ENCODE data around the gene OR4S2.

OR4S2 gene

GRCh38 chr11:55648027-55648426 lies at the start of gene OR4S2:
TSS of gene OR4S2 (plus strand) at chr11:55648327. CDS start at chr11:55650904, 2,577 bp downstream.
- Histone ChIP-seq H3K4me1 (ENCODE audit: control insufficient read depth, insufficient read depth, low read length) (no peaks in the 10 kb centered on the region), H3K36me3 (ENCODE audit: control insufficient read depth, insufficient read depth, low read length, severe bottlenecking) (no peaks in the 10 kb centered on the region)

GRCh38 chr11:55607545-55607944 lies 40.6 kb upstream of the OR4S2 start, which contains the start of gene OR4C11:
TSS of gene OR4C11 (minus strand) at chr11:55607645. CDS start at chr11:55604373, 3,272 bp downstream.
- H3K9me3 ChIP-seq (ENCODE audit: control insufficient read depth, low read length), result peaks cover 3% of the 10 kb centered on the region
- DNase-seq (ENCODE audit: low read depth), result no peak
- no peaks in the 10 kb centered on the region for H3K4me1 ChIP-seq (ENCODE audit: control insufficient read depth, insufficient read depth, low read length)
- no peaks in the 10 kb centered on the region for H3K36me3 ChIP-seq (ENCODE audit: control insufficient read depth, insufficient read depth, low read length, severe bottlenecking)
- H3K27me3 ChIP-seq (replicated peaks; ENCODE audit: control insufficient read depth, insufficient read depth, low read length), result no peaks in the 10 kb centered on the region
- no peak within 1 kb of the TSS for H3K9ac ChIP-seq (ENCODE audit: low read length)
- no peak within 1 kb of the TSS for H3K4me3 ChIP-seq (ENCODE audit: low read length)

More at GRCh38 chr11:55648027-55648426, at the start of gene OR4S2:
- no peak for DNase-seq (ENCODE audit: low read depth)
- no peak within 1 kb of the TSS for H3K9ac ChIP-seq (ENCODE audit: low read length)
- no peak within 1 kb of the TSS for H3K4me3 ChIP-seq (ENCODE audit: low read length)
- no peaks in the 10 kb centered on the region for H3K9me3 ChIP-seq (ENCODE audit: control insufficient read depth, low read length)
- no peaks in the 10 kb centered on the region for H3K27me3 ChIP-seq (replicated peaks; ENCODE audit: control insufficient read depth, insufficient read depth, low read length)

- no peak for DNase-seq (ENCODE audit: low read depth)
- no peaks in the 10 kb centered on the region for H3K36me3 ChIP-seq (ENCODE audit: control insufficient read depth, insufficient read depth, low read length, severe bottlenecking)
- H3K4me1 ChIP-seq (ENCODE audit: control insufficient read depth, insufficient read depth, low read length), result no peaks in the 10 kb centered on the region
- H3K27me3 ChIP-seq (replicated peaks; ENCODE audit: control insufficient read depth, insufficient read depth, low read length), result no peaks in the 10 kb centered on the region
- no peaks in the 10 kb centered on the region for H3K9me3 ChIP-seq (ENCODE audit: control insufficient read depth, low read length)
- H3K9ac ChIP-seq (ENCODE audit: low read length), result no peak overlapping the region
- no peak overlapping the region for H3K4me3 ChIP-seq (ENCODE audit: low read length)
Observed at GRCh38 chr11:55624531-55624930, 23.6 kb upstream of the OR4S2 start.

- no peak within 1 kb of the TSS for H3K4me3 ChIP-seq (ENCODE audit: low read length)
- no peak for DNase-seq (ENCODE audit: low read depth)
- no peaks in the 10 kb centered on the region for H3K4me1 ChIP-seq (ENCODE audit: control insufficient read depth, insufficient read depth, low read length)
- no peak within 1 kb of the TSS for H3K9ac ChIP-seq (ENCODE audit: low read length)
- no peaks in the 10 kb centered on the region for H3K27me3 ChIP-seq (replicated peaks; ENCODE audit: control insufficient read depth, insufficient read depth, low read length)
- peaks cover 12% of the 10 kb centered on the region for H3K9me3 ChIP-seq (ENCODE audit: control insufficient read depth, low read length)
- H3K36me3 ChIP-seq (ENCODE audit: control insufficient read depth, insufficient read depth, low read length, severe bottlenecking), result no peaks in the 10 kb centered on the region
Observed at GRCh38 chr11:55634813-55635212, 13.3 kb upstream of the OR4S2 start, which contains the start of gene OR4P4. TSS of gene OR4P4 (plus strand) at chr11:55635113.

GRCh38 chr11:55652560-55652959 lies 4.4 kb downstream of the OR4S2 start:
- H3K4me1 ChIP-seq (ENCODE audit: control insufficient read depth, insufficient read depth, low read length), result no peaks in the 10 kb centered on the region
- no peaks in the 10 kb centered on the region for H3K27me3 ChIP-seq (replicated peaks; ENCODE audit: control insufficient read depth, insufficient read depth, low read length)
- peaks cover 6% of the 10 kb centered on the region for H3K9me3 ChIP-seq (ENCODE audit: control insufficient read depth, low read length)
- no peaks in the 10 kb centered on the region for H3K36me3 ChIP-seq (ENCODE audit: control insufficient read depth, insufficient read depth, low read length, severe bottlenecking)
- no peak overlapping the region for H3K9ac ChIP-seq (ENCODE audit: low read length)
- no peak for DNase-seq (ENCODE audit: low read depth)
- H3K4me3 ChIP-seq (ENCODE audit: low read length), result no peak overlapping the region

GRCh38 chr11:55655096-55655495 lies 7.0 kb downstream of the OR4S2 start:
- H3K9ac ChIP-seq (ENCODE audit: low read length), result no peak overlapping the region
- no peaks in the 10 kb centered on the region for H3K4me1 ChIP-seq (ENCODE audit: control insufficient read depth, insufficient read depth, low read length)
- no peak overlapping the region for H3K4me3 ChIP-seq (ENCODE audit: low read length)
- H3K36me3 ChIP-seq (ENCODE audit: control insufficient read depth, insufficient read depth, low read length, severe bottlenecking), result no peaks in the 10 kb centered on the region
- no peak for DNase-seq (ENCODE audit: low read depth)
- no peaks in the 10 kb centered on the region for H3K27me3 ChIP-seq (replicated peaks; ENCODE audit: control insufficient read depth, insufficient read depth, low read length)
- H3K9me3 ChIP-seq (ENCODE audit: control insufficient read depth, low read length), result peaks cover 6% of the 10 kb centered on the region

- Histone ChIP-seq H3K4me3 (ENCODE audit: low read length) (no peak overlapping the region), H3K4me1 (ENCODE audit: control insufficient read depth, insufficient read depth, low read length) (no peaks in the 10 kb centered on the region), H3K27me3 (replicated peaks; ENCODE audit: control insufficient read depth, insufficient read depth, low read length) (no peaks in the 10 kb centered on the region), H3K36me3 (ENCODE audit: control insufficient read depth, insufficient read depth, low read length, severe bottlenecking) (no peaks in the 10 kb centered on the region), H3K9ac (ENCODE audit: low read length) (no peak overlapping the region), H3K9me3 (ENCODE audit: control insufficient read depth, low read length) (peaks cover 6% of the 10 kb centered on the region)
- DNase-seq (ENCODE audit: low read depth), result no peak
Observed at GRCh38 chr11:55658031-55658573, 10.0 kb downstream of the OR4S2 start.

GRCh38 chr11:55658608-55659007 lies 10.5 kb downstream of the OR4S2 start:
- DNase-seq (ENCODE audit: low read depth), result no peak
- H3K36me3 ChIP-seq (ENCODE audit: control insufficient read depth, insufficient read depth, low read length, severe bottlenecking), result no peaks in the 10 kb centered on the region
- no peak overlapping the region for H3K4me3 ChIP-seq (ENCODE audit: low read length)
- no peaks in the 10 kb centered on the region for H3K27me3 ChIP-seq (replicated peaks; ENCODE audit: control insufficient read depth, insufficient read depth, low read length)
- H3K9ac ChIP-seq (ENCODE audit: low read length), result no peak overlapping the region
- no peaks in the 10 kb centered on the region for H3K4me1 ChIP-seq (ENCODE audit: control insufficient read depth, insufficient read depth, low read length)
- peaks cover 5% of the 10 kb centered on the region for H3K9me3 ChIP-seq (ENCODE audit: control insufficient read depth, low read length)

- Histone ChIP-seq H3K4me3 (ENCODE audit: low read length) (no peak within 1 kb of the TSS), H3K27me3 (replicated peaks; ENCODE audit: control insufficient read depth, insufficient read depth, low read length) (no peaks in the 10 kb centered on the region), H3K9me3 (ENCODE audit: control insufficient read depth, low read length) (no peaks in the 10 kb centered on the region), H3K4me1 (ENCODE audit: control insufficient read depth, insufficient read depth, low read length) (no peaks in the 10 kb centered on the region), H3K36me3 (ENCODE audit: control insufficient read depth, insufficient read depth, low read length, severe bottlenecking) (no peaks in the 10 kb centered on the region), H3K9ac (ENCODE audit: low read length) (no peak within 1 kb of the TSS)
- DNase-seq (ENCODE audit: low read depth), result no peak
Observed at GRCh38 chr11:55661901-55662300, 13.8 kb downstream of the OR4S2 start, which contains the start of gene OR4C6. TSS of gene OR4C6 (plus strand) at chr11:55662201. CDS start at chr11:55665167, 2,966 bp downstream.

GRCh38 chr11:55669376-55669775 lies 21.2 kb downstream of the OR4S2 start:
- Histone ChIP-seq H3K9me3 (ENCODE audit: control insufficient read depth, low read length) (peaks cover 4% of the 10 kb centered on the region), H3K9ac (ENCODE audit: low read length) (no peak overlapping the region), H3K27me3 (replicated peaks; ENCODE audit: control insufficient read depth, insufficient read depth, low read length) (no peaks in the 10 kb centered on the region), H3K36me3 (ENCODE audit: control insufficient read depth, insufficient read depth, low read length, severe bottlenecking) (no peaks in the 10 kb centered on the region), H3K4me3 (ENCODE audit: low read length) (no peak overlapping the region), H3K4me1 (ENCODE audit: control insufficient read depth, insufficient read depth, low read length) (no peaks in the 10 kb centered on the region)
- no peak for DNase-seq (ENCODE audit: low read depth)

- Histone ChIP-seq H3K36me3 (ENCODE audit: control insufficient read depth, insufficient read depth, low read length, severe bottlenecking) (no peaks in the 10 kb centered on the region), H3K27me3 (replicated peaks; ENCODE audit: control insufficient read depth, insufficient read depth, low read length) (no peaks in the 10 kb centered on the region), H3K9ac (ENCODE audit: low read length) (no peak overlapping the region), H3K4me1 (ENCODE audit: control insufficient read depth, insufficient read depth, low read length) (no peaks in the 10 kb centered on the region), H3K4me3 (ENCODE audit: low read length) (no peak overlapping the region), H3K9me3 (ENCODE audit: control insufficient read depth, low read length) (no peaks in the 10 kb centered on the region)
- DNase-seq (ENCODE audit: low read depth), result no peak
Observed at GRCh38 chr11:55673860-55674259, 25.7 kb downstream of the OR4S2 start.

GRCh38 chr11:55697817-55698216 lies 49.7 kb downstream of the OR4S2 start:
- no peaks in the 10 kb centered on the region for H3K9me3 ChIP-seq (ENCODE audit: control insufficient read depth, low read length)
- H3K27me3 ChIP-seq (replicated peaks; ENCODE audit: control insufficient read depth, insufficient read depth, low read length), result no peaks in the 10 kb centered on the region

More at GRCh38 chr11:55697817-55698216, 49.7 kb downstream of the OR4S2 start:
- no peak for DNase-seq (ENCODE audit: low read depth)
- H3K4me3 ChIP-seq (ENCODE audit: low read length), result no peak overlapping the region
- H3K36me3 ChIP-seq (ENCODE audit: control insufficient read depth, insufficient read depth, low read length, severe bottlenecking), result no peaks in the 10 kb centered on the region
- H3K4me1 ChIP-seq (ENCODE audit: control insufficient read depth, insufficient read depth, low read length), result no peaks in the 10 kb centered on the region
- no peak overlapping the region for H3K9ac ChIP-seq (ENCODE audit: low read length)

All from adipocyte (in vitro differentiated cells).